Mammary microvascular endothelial cell (primary cell): Measurements from ENCODE around the gene PTGES3. TPM values are rescaled to one million over a fixed set of nuclear protein-coding genes. Genes with fewer than 3 reads are reported as not detected.

ENCODE experiments used
- total RNA-seq: library from RNA; depleted of rRNA; stranded (reverse); fragments of >200 nt; gene quantifications from 2 replicates; pipeline ENCODE4 v1.2.3, GENCODE V29; 2015

The PTGES3 gene, protein sequence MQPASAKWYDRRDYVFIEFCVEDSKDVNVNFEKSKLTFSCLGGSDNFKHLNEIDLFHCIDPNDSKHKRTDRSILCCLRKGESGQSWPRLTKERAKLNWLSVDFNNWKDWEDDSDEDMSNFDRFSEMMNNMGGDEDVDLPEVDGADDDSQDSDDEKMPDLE
- total RNA-seq = 122 and 143 TPM in 2 replicates

DNA sequence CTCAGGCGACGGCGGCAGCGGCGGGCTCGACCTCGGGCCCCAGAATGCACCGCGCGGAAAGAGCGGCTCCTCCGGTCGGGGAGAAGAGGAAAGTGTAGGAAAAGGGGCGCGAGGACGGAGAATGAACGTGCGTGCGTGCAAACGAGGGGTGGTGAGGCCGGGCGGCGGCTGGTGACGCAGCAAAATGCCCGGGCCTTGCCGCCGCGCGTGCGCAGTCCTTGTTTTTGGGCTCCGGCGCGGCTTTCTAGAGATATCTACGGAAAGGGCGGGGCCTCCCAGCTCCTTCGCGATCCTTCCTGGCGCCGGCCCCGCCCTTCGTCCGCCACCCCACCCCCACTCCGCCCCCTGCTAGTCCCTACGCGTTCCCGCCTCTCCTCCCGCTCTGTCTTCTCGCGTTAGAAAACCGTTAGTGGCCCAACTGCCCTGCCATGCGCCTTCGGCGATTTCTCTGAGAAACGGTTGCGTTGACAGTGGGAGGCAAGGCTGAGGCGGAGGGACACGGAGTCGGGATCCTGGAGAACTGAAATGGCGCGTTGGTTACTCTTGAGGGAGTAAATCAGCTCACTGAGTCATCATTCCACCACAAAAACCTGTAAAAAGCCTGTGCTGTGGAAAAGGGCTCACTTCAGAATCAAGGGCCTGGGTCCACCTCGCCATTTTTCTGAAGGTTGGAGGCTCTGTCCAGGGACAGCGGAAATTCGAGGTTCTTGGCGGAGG is at the start of gene PTGES3:
Gene PTGES3 (minus strand): TSS at position 156 of the 717 bp plus-strand sequence. CDS start 285 bp downstream, outside the sequence.

DNA sequence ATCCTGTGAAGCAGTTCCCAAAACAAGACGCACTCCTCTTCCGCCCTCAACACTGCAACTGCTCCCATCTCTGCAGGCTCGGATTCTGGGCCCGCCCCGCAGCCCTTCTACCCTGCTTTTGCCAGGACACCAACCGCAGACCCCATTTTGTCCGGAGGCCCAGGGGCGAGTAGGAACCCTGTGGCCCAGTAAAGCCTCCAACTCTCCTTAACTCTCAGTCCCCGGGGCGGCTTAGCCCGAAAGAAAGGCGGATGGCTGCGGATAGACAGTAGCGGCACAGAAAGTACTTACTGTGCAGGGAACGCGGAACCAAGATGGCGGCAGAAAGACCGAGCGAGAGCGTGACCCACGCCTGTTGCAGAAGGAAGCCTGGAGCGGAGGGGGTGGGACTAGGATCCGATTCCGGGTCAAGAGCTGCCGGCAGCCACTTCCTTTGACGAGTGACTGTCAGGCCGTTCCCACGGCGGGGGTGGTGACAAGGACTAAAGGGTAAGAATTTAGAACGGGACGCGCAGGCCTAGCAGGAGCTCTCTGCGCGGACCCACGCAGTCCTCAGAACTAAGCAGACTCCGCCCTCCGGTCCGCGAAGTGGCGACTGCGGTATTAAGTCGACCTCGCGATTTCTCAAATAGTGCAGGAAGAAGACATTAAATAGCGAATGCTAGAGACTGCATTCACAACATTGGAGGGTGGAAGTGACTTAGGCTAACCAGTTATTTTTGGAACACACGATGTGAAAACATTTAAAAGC is 37.1 kb upstream of the PTGES3 start, which contains the start of gene NACA:
Gene NACA (minus strand): TSS at position 328 of the 751 bp plus-strand sequence. CDS start 778 bp downstream, outside the sequence.

DNA sequence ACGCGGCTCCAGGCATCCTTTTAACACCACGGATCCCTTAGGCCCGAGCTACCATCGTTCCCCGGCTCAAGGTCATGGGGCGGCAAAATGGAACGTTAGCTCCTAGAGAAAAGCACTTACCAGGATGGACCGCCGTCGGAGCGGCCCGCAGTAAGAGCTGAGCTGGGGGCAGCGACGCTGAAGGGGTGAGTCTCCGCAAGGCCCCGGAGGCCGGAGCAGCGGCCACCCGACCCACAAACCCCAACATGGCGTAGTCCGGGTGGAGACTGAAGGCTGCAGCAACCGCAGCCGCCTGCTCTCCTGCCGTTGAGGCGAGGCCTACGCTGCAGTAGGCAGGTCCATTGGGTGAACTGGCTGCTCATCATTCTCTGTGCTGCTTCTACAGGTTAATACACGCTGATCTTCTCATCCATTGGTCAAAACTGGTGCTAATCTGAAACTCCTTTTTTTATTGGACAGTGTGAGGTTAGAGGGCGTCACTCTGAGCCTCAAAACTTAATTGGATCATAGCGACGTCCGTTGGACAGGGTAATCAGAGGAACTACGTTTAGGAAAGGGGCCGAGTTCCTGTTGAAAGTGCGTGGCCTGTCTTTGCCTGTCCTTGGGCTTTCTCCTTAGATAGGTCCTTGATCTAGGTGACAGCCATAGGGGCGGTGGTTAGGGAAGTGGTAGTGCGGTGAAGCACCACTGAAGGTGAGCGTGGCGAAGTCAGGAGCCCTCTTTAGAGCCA is 42.2 kb downstream of the PTGES3 start, which contains the start of gene ATP5F1B:
Gene ATP5F1B (minus strand): TSS at position 268 of the 730 bp plus-strand sequence. CDS start 21 bp downstream, at position 247.

DNA sequence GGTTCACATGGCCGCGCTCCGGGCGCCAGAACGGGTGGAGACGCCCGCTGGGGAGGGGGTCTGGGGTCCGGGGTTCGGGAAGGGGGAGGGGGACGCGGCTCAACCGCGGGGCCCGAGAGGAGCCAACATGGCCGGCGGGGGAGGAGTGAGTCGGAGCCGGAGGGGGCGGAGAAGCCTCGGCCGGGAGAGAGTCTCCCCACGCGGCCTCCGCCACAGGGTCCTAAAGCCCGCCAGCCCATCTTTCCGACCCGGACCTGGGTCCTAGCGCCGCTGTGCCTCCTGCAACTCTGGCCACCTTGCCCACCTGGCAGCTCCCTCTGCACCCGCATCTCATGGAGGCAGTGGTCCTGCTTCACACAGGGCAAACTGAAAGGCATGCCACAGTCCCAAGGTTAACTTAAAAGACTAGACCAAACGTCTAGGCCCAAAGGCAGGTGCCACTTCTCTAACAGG is 57.9 kb downstream of the PTGES3 start, which contains the start of gene BAZ2A:
Gene BAZ2A (minus strand): TSS at position 147 of the 453 bp plus-strand sequence. CDS start 12,796 bp downstream, outside the sequence.

Other genes with a start within 250 kb of the PTGES3 start
- gene TIMELESS, start 238.9 kb downstream of the PTGES3 start, total RNA-seq = 21.9 and 23.5 TPM in 2 replicates
- not detected in 2 replicates for gene MIP, start 233.6 kb downstream of the PTGES3 start, total RNA-seq
- 2.0 and 2.4 TPM in 2 replicates for gene SPRYD4, start 219.7 kb downstream of the PTGES3 start, total RNA-seq
- not detected in 2 replicates for gene GLS2, start 200.1 kb downstream of the PTGES3 start, total RNA-seq
- gene RBMS2, start 166.5 kb downstream of the PTGES3 start, total RNA-seq = 35.1 and 41.6 TPM in 2 replicates
- 28.8 and 34.1 TPM in 2 replicates for gene BAZ2A, start 58.0 kb downstream of the PTGES3 start, total RNA-seq
- 572 and 615 TPM in 2 replicates for gene ATP5F1B, start 42.3 kb downstream of the PTGES3 start, total RNA-seq
- gene NACA, start 37.0 kb upstream of the PTGES3 start, total RNA-seq = 1,213 and 1,259 TPM in 2 replicates
- gene PRIM1, start 64.0 kb upstream of the PTGES3 start, total RNA-seq = 15.6 and 20.0 TPM in 2 replicates
- gene HSD17B6, start 75.0 kb upstream of the PTGES3 start, total RNA-seq = 0.20 TPM in 1 of 2 replicates, not detected in the other
- not detected in 2 replicates for gene SDR9C7, start 246.1 kb upstream of the PTGES3 start, total RNA-seq